CD4-positive, alpha-beta T cell treated with Interleukin-1 beta for 1 hour (primary cell): Measurements from ENCODE around the gene CCDC81.
"Not testable (repeated sequence)": the region's sequence is repeated elsewhere in the genome, so short reads cannot be mapped to it uniquely, and the experiment has no call there.

Experiments used
- DNase-seq, 2 donors: peaks; one replicate each; pipeline ENCODE4 v3.0.0-alpha.2; 2020 to 2022

The CCDC81 gene

DNA sequence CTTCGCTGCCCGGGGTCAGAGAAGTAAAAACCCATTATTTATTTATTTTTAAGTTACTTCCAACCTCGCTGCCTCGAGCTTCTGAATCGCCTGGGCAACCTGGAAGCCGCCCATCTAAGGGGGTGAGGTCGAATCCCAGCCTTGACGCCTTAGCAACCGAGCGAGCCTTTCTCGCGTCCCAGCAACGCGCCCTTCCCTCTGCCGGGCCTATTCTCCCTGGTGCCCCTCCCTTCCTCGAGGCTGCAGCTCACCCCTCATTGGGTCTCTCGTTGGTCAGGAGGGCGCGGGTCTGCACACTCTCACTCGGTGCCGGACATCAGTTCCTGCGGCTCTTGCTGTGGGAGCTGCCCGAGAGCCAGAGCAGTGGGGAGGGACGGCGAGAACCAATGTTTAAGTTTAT lies at the start of gene CCDC81:
CCDC81 (plus strand) TSS at position 302 of the 400 bp plus-strand sequence. CDS start 277 bp downstream, outside the sequence.
- no peak for DNase-seq

DNA sequence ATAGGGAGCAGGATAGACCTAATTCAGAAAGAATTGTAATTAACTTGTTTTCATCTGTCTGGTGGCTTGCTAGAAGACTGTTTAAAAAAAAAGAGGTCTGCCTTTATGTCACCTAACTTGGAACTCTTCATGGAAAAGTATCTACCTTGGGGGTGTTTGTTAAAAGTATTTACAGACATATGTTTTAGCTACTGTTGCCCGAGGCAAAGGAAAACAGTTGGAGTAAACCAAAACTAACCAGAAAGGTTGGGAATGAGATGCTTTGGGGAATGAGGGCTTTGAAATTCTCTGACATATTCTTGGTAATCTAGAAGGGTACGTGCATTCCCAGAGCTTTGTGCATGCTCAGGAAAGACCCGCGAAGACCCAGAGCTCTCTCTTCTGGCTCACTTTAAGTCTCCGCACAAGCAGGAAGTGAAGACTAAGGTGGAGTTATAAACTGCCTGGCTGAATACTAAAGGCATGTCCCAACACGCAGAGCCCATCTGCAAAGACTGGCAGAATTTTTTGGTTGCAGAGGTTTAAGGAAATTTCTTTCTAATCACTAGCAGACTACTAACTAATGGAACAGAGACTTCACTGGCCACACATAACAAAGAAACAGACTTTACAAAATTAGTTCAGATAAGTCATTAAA lies 39.4 kb upstream of the CCDC81 start:
- DNase-seq, result no peak

DNA sequence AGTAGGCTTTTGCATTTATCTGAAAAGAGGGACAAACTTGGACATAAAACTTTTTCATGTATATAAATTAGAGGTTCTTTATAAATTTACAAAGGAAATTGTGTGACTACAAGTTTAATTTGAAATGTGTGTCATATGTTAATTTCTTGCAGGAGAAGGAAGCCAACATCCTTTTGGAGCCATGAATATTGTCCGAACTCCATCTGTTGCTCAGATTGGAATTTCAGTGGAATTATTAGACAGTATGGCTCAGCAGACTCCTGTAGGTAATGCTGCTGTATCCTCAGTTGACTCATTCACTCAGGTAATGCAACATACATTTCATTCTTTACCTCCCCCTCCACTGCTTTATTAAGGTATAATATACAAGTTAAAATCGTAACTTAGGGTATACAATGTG lies 37.5 kb upstream of the CCDC81 start:
- DNase-seq, result no peak

DNA sequence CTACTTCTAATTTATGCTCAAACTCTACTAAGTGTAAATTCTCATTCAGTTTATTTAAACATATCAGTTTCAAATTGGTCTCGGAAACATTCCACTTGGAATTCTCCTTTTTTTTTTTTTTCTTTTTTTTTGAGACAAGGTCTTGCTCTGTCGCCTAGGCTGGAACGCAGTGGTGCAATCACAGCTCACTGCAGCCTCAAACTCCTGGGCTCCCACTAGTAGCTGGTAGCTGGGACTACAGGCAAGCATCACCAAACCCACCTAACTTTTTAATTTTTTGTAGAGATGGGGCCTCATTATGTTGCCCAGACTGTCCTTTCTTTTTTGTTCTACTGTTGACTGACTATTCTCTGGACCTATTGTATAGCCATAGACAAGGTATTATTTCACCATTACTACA lies 33.3 kb upstream of the CCDC81 start:
- no peak for DNase-seq

DNA sequence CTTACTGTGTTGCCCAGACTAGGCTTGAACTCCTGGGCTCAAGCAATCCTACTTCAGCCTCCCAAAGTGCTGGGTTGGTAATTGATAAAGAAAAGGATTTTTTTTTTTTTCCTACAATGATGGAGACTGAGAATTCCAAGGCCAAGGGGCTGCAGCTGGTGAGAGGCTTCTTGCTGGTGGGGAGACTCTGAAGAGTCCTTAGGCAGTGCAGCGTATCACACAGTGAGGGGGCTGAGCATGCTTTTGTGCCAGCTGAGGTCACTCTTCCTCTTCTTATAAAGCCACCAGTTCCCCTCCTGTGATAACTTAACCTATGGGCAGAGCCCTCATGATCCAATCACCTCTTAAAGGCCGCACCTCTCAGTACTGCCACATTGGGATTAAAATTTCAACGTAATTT lies 28.2 kb upstream of the CCDC81 start:
- DNase-seq, result no peak

DNA sequence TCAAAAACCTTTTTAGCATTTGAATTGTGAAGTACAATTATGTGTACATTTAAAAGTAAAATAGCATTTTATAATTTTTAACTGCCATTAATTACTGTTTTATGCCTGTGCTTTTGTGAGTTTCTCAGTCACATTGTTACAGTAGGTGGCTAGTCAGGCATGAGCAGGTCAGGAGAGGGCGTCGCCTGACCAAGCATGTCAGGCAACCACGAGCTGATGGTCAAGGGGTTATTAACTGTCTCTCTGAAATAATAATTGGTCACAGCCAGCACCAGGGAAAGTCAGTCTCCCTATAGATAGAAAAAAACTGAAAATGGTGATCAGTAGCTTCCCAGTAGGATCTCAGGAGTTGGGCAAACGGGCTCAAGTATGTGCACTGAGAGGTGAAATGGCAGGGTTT lies 19.4 kb upstream of the CCDC81 start:
- DNase-seq, result no peak

DNA sequence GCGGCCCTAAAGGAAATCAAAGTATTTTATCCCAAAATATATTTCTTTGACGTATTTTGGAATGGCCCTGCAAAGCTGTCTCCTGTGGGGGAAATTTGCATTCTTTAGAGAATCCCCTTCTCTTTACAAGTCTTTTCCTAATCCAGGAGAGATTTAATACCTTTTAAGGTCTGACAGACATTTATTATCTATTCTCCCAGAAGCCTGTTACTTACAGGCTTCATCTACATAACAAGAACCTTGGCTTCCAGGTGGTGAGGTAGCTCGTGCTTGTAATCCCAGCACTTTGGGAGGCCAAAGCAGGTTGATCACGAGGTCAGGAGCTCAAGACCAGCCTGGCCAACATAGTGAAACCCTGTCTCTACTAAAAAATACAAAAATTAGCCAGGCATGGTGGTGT lies 17.3 kb upstream of the CCDC81 start:
- DNase-seq, result not testable (repeated sequence)

DNA sequence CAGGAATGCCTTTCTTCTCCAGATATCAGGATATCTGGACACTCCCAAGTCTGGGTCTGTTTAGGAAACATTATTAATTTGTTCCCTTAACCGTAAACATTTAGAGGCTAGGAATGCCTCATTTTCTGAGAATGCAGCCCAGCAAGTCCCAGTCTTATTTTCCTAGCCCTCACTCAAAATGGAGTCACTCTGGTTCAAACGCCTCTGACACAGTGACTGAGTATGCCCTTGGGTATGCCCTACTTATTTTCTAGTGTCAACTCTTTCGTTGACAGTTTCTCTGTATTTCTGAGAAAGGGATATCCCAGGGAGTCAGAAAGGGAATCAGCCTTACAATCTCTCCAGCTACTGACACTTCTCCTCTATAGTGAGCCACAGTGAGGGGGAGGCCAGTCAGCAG lies 16.0 kb upstream of the CCDC81 start:
- no peak for DNase-seq

DNA sequence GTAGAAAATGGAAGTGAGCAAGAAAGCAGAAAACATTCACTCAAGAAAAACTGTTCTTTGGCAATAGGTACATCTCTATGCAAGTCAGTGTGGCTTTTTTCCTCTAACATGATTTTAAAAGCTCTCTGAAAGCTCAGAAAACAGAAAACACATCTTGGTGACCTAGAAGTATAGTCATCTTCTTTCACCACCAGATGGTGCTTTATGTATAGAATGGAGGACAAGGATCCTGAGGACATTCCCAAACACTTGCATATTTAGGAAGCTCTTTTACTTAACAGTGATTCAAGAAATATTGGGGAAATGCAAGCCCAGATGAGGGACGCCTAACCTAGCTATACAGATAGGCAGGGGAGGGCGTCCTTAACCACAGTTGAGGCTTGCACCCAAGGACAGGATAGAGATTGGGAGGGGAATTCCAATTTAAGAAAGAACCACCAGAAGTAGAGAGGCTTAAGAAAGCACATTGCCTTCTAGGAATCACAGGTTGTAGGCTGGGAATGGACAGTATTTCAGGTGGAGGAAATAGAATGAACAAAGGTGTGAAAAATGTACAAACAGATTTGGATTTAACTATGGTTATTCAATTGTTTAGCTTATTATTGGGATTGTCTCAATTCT lies 13.8 kb upstream of the CCDC81 start:
- no peak for DNase-seq

DNA sequence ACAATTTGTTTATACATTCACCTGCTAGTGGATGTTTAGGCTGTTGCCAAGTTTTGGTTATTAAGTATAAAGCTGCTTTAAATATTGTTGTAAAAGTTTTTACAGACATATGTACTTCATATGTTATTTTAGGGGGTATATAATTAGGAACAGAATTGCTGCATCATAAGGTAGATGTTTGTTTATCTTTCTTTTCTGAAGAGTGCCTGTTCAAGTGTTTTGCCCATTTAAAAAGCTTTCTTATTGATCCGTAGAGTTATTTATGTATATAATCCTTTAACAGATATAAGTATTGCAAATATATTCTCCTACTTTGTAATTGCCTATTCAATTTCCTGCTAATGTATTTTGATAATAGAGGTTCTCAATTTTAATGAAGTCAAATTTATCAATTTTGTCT lies 11.3 kb upstream of the CCDC81 start:
- no peak for DNase-seq

DNA sequence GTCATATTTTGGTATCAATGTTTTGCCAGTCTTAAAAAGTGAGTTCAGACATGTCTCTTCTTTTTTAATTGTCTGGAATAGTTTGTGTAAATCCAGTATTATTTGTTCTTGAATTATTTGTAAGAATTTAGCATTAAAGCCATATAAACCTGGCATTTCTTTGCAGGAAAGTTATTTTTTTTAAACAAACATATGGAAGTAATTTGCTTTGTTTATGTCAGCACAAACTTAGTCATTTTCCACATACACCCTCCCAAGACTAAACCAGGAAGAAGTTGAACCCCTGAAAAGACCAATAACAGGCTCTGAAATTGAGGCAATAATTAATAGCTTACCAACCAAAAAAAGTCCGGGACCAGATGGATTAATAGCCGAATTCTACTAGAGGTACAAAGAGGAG lies 9.1 kb upstream of the CCDC81 start:
- DNase-seq, result no peak

DNA sequence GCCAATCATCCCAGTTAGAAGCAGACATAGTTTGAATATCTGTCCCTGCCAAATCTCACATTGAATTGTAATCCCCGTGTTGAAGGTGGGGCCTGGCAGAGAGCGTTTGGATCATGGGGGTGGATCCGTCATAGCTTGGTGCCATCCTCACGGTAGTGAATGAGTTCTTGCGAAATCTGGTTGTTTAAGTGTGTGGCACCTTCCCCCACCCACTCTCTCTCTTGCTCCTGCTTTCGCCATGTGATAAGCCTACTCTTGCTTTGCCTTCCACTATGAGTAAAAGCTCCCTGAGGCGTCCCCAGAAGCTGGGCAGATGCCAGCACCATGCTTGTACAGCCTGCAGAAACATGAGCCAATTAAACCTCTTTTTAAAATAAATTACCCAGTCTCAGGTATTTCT lies 5.0 kb upstream of the CCDC81 start:
- DNase-seq, result no peak

DNA sequence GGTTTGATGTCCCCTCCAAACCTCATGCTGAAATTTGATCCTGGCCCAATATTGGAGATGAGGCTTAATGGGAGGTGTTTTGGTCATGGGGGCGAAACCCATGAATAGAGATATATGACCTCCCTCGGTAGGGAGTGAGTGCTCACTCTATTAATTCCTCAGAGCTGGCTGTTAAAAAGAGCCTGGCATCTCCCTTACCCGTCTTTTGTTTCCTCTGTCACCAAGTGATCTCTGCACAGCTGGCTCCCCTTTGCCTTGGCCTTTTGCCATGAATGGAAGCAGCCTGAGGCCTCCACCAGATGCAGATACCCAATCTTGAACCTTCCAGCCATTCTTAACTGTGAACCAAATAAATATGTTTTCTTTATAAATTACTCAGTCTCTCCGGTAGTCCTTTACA lies 4.5 kb upstream of the CCDC81 start:
- no peak for DNase-seq

DNA sequence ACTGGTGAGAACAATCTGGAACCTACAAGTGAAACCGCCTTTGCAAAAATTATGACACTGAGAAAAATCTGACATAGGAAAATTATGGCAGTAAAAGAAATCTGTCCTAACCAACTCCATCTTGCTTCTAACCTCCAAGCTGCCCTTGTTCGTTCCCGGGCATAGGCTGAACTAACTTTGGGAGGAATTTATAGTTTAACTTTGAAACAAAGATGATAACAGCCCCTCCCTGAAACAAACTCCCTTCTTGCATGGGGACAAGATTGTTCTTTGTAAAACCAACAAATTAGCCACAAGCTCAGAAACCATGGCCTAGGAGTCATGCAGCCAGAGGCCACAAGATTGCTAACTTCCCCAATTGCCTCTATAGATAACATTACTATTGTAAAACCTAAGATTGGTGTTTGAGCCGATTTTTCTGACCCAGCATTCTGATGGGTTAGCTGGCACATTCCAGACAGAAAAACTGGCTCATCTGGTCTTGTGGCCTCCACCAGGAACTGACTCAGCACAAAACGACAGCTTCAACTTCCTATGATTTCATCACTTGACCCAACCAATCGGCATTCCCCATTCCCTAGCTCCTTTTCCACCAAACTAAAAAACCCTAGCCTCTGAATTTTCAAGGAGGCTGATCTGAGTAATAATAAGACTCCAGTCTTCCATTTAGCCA lies 3.6 kb upstream of the CCDC81 start:
- no peak for DNase-seq

DNA sequence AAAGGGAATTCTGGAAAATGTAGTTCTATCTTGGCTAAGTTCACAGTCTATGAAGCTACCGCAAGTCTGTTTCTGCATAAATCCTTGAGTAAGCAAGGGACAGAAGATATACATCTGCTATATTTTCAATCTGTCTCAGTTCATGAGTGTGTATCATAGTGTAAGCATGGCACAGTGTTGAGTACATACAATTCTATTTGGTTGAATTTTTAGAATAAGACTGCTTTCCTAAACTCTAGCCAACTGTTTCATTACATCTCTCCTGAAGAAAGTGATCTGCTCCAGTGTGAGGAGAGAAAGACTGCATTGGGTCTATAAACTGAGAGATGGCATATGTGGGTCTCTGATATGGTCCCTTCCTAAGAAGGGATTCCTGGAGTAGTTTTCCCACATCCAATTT lies 2.6 kb upstream of the CCDC81 start:
- no peak for DNase-seq

DNA sequence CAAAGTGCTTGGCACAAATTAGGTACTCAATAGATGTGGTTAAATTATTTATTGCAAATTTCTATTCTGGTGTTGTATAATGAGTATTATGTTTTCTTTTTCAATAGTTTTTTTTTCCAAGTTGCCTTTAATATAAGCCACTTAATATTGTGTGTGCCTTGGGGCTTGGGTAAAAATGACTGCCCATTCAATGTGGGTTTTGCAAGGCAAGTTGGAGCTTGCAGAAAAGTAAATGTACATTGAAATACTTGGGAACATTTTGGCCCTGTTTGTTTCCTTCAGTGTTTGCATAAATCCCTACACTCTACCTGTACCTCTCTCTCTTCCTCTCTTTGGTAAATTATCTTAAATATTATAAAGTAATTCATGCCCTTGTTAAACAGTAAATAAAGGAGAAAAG lies 2.1 kb upstream of the CCDC81 start:
- DNase-seq, result no peak

DNA sequence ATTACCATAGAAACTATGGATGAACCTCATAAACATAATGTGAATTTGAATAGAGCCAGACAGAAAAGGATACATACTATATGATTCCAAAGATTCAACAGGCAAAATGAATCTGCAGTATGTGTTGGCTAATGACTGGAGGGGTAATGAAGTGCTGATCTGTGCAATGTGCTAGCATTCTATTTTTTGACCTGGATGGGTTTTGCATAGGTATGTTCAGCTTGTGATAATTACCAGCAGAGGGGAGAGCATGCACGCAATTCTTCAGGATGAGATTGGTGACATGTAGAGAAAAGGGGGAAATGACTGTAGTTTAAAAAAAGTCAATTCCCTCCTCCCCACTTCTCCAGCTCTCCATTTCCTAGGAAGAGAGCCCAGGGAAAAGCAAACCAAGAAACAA lies 618 bp upstream of the CCDC81 start:
- no peak for DNase-seq

DNA sequence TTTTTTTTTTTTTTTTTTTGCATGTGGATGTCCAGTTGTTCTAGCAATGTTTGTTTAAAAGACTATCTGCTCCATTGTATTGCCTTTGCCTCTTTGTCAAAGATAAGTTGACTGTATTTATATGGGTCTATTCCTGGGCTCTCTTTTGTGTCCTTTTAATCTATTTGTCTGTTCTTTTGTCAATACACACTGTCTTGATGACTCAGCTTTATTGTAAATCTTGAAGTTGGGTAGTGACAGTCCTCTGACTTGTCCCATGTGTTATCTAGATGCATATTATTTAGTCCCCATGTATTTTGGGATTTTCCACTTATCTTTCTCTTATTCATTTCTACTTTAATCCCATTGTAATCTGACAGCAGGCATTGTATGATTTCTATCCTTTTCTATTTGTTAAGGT lies 3.3 kb downstream of the CCDC81 start:
- no peak for DNase-seq

DNA sequence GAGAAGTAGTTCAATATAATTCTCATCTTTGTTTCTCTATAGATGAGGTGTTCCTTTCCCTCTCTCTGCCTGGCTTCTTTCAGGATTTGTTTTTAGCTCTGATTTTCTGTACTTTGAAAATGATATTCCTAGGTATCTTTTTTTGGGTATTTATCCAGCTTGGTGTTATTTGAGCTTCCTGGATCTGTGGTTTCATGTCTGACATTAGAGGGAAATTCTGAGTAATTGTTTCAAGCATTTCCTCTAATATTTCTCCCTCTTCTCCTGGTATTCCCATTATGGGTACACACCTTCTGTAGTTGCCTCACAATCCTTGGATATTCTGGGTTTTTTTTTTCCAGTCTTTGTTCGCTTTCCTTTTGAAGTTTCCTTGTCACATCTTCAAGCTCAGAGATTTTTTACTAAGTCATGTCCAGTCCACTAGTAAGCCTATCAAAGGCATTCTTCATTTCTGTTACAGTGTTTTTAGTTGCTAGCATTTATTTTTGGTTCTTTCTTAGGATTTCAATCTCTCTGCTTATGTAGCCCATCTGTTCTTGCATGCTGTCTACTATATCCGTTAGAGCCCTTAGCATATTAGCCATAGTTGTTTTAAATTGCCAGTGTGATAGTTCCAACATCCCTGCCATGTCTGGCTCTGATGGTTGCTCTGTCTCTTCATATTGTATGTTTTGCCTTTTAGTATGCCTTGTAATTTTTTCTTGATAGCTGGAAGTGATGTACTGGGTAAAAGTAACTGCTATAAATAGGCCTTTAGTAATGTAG lies 5.8 kb downstream of the CCDC81 start:
- no peak for DNase-seq

DNA sequence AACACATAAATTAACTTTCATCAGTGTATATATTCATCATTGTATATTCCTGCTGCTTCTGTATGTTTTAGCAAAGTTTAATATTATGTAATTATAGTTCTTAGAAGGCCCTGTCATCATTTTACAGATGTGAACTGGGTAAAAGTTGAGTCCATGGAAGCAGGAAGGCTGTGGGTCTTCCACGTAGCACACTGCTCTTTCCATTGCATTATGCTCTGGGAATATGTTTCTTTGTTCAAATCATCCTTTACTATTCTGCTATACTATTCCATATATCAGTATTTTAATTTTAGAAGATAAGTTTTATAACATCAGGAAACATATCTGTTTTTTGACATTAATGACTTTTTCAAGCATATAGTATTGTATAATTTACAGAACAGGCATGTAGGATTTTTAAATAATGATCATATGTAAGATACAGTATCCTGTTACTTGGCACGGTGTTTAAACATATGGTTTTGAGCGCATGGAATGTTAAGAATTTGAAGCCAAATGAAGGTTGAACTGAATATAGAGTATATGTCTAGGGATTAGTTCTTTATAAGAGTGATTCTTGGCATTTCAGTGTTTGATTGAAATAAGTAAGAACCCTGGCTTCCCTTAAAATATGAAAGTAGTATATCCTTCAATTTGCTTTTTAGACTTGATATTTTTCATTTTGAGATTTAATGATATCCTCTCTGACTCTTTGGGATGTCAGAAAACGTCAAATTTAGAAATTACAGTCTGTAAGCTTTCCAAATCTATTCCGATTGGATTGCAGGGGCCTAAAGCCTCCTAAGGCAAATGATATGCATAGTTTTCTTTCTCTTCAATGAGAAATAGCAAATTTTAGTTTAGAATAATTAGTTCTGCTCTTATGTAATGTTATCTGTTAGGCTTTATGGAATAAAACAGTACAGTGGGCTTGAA lies 8.6 kb downstream of the CCDC81 start:
- no peak for DNase-seq

DNA sequence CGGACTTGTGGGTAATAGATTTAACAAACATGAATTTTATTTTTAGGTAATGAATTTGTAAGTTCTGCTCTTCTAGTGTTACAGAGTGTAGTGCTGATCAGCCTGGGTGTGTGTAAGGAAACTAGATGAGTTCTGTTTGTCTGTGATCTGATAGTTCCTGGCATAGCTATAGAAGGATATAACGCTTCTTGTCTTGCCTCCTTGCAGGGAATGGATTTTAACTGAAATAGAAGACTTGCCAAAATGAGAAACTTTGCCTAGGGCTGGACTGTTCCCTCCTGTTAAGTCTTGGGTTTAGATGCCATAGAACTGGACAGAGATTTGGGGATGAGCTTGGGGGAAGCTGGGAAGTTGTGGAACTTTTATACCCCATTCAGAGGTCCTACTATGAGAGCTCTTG lies 11.6 kb downstream of the CCDC81 start:
- no peak for DNase-seq

DNA sequence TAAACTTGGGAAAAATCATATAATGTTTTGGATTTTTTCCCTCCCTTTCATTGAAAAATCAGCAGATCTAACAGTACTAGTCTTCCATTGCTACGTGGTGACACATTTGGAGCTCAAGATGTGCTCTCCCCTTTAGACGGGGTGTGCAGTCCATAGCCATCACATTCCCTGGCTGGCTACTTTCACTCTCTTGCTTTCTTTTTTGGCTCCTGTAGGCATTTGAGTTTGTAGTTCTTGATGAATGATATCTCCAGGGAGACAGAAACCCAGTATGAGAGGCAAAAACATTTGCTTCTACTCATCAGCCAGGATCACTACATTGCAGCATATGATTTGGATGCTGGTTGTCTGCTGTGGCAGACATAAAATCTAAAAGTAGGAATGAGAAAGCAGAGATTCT lies 12.1 kb downstream of the CCDC81 start:
- DNase-seq, result no peak

DNA sequence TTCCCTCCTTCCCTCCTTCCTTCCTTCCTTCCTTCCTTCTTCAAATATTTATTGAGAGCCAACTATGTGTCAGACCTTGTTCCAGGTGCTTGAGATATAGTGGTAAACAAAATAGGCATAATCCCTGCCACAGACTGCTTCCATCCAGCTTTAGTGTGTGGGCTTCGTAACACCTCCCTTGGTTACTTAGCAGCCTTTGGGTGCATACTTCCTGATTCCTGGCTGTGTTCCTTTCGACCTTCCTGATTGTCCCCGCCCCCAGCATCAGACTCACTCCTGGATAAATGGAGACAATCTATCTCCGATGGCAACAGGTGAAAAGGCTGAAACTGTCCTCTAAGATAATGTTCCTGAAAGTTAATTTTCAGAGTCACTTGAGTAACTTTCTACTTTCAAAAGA lies 13.5 kb downstream of the CCDC81 start:
- DNase-seq, result no peak
